Endothelial cell of umbilical vein (primary cell): ENCODE results near the gene TXNDC12. TPM values are rescaled to one million over a fixed set of nuclear protein-coding genes. Genes with fewer than 3 reads are reported as not detected.
A peak's percentile ranks its signal among the peaks of the same experiment; 100 is the strongest.

Source experiments
- BruUV-seq: library from RNA; stranded (reverse); fragments of 400-500 nt; replicated peaks from 2 replicates; lab custom pipeline; 2021; lab: Mats Ljungman, UMichigan
- CTCF ChIA-PET: fragments of 300-600, 350-600 bp; sonication (Branson Sonifier 250); formaldehyde crosslinking; loops from one replicate; lab custom pipeline; 2021; ENCODE audit warnings: antibody characterized with exemption, inconsistent platforms; lab: Charles Lee
- POLR2A ChIA-PET: fragments of 300-600, 350-600 bp; sonication (Branson Sonifier 250); formaldehyde crosslinking; loops from one replicate; lab custom pipeline; 2021; ENCODE audit warnings: antibody characterized with exemption, inconsistent platforms; lab: Charles Lee
- DNase-seq: peaks from one replicate; pipeline ENCODE4 v3.0.0-alpha.2; 2011; ENCODE audit warnings: low read depth, low spot score
- FAIRE-seq: peaks from 2 replicates; lab custom pipeline; 2011; peaks lifted over from hg19 to GRCh38; lab: Jason Lieb, UNC
- H2AFZ ChIP-seq: 2 replicates; pipeline ENCODE4 v1.6.0; 2012; ENCODE audit warnings: low read depth, low read length, control low read depth, inconsistent platforms
- H3K27ac ChIP-seq: 2 replicates; pipeline ENCODE4 v1.5.1; 2011; ENCODE audit warnings: low read depth, mild to moderate bottlenecking, control low read depth, low read length, moderate library complexity; ENCODE audit not compliant: insufficient read depth
- H3K27me3 ChIP-seq, 2 experiments: 2 replicates each; pipeline versions ENCODE4 v1.6.0 to v1.6.1; 2011; ENCODE audit warnings: low read length in 2 of 2, mixed read lengths in 1 of 2; ENCODE audit not compliant: control insufficient read depth in 2 of 2, insufficient read depth in 2 of 2
- H3K36me3 ChIP-seq, 2 experiments: 2 replicates in 1 of 2; 3 replicates in 1 of 2; pipeline ENCODE4 v1.5.1; 2011; ENCODE audit warnings: low read length in 2 of 2, mild to moderate bottlenecking in 1 of 2, moderate library complexity in 1 of 2; ENCODE audit not compliant: control insufficient read depth in 2 of 2, insufficient read depth in 2 of 2; ENCODE audit errors: extremely low read depth in 1 of 2
- H3K4me1 ChIP-seq: 3 replicates; pipeline ENCODE4 v1.5.1; 2011; ENCODE audit warnings: mild to moderate bottlenecking, low read length; ENCODE audit not compliant: control insufficient read depth, insufficient read depth; ENCODE audit errors: extremely low read depth
- H3K4me2 ChIP-seq: 2 replicates; pipeline ENCODE4 v1.6.1; 2011; ENCODE audit warnings: low read length, control low read depth, mixed read lengths; ENCODE audit not compliant: insufficient read depth
- H3K4me3 ChIP-seq, 3 experiments: fragments of 200-600 bp in 1 of 3; sonication (generic), shearing (Covaris generic) in 1 of 3; replicated peaks in 1 of 3; 2 replicates each; pipeline ENCODE4 v1.5.1; 2011 to 2016; ENCODE audit warnings: control low read depth in 3 of 3, low read length in 3 of 3, mild to moderate bottlenecking in 2 of 3, inconsistent platforms in 1 of 3, low read depth in 1 of 3, moderate library complexity in 1 of 3; ENCODE audit not compliant: insufficient read depth in 1 of 3
- H3K79me2 ChIP-seq: 2 replicates; pipeline ENCODE4 v1.6.0; 2012; ENCODE audit warnings: low read length, inconsistent platforms; ENCODE audit not compliant: control insufficient read depth, insufficient read depth
- H3K9ac ChIP-seq: replicated peaks from 2 replicates; pipeline ENCODE3; 2011; ENCODE audit warnings: low read length, control low read depth; ENCODE audit not compliant: insufficient read depth; ENCODE audit errors: extremely low read depth
- H3K9me1 ChIP-seq: replicated peaks from 3 replicates; pipeline ENCODE4 v1.6.0; 2011; ENCODE audit warnings: mild to moderate bottlenecking, low read length; ENCODE audit not compliant: control insufficient read depth, insufficient read depth; ENCODE audit errors: extremely low read depth
- H3K9me3 ChIP-seq: replicated peaks from 2 replicates; pipeline ENCODE4 v1.5.1; 2012; ENCODE audit warnings: low read length, inconsistent platforms; ENCODE audit not compliant: control insufficient read depth, insufficient read depth
- H4K20me1 ChIP-seq: replicated peaks from 2 replicates; pipeline ENCODE3; 2011; ENCODE audit warnings: mild to moderate bottlenecking, low read length; ENCODE audit not compliant: control insufficient read depth, insufficient read depth; ENCODE audit errors: extremely low read depth
- EZH2 ChIP-seq: IDR thresholded peaks from 2 replicates; pipeline ENCODE4 v1.6.1; 2012; ENCODE audit warnings: borderline replicate concordance, low read depth, mild to moderate bottlenecking, moderate library complexity, low read length, inconsistent platforms; ENCODE audit not compliant: severe bottlenecking
- FOS ChIP-seq: IDR thresholded peaks from 2 replicates; pipeline ENCODE4 v1.6.1; 2011; ENCODE audit warnings: mild to moderate bottlenecking, low read length, moderate library complexity, borderline replicate concordance; ENCODE audit not compliant: insufficient read depth
- GATA2 ChIP-seq: IDR thresholded peaks from 2 replicates; pipeline ENCODE4 v1.7.0; 2011; ENCODE audit warnings: low read depth, mild to moderate bottlenecking, moderate library complexity, mixed read lengths, low read length; ENCODE audit not compliant: insufficient read length, insufficient read depth
- JUN ChIP-seq: IDR thresholded peaks from 2 replicates; pipeline ENCODE4 v1.6.1; 2011; ENCODE audit warnings: borderline replicate concordance, low read depth; ENCODE audit not compliant: insufficient read length, insufficient read depth
- MAX ChIP-seq: IDR thresholded peaks from 2 replicates; pipeline ENCODE4 v1.6.1; 2011; ENCODE audit not compliant: insufficient read depth, insufficient read length
- MYC ChIP-seq: IDR thresholded peaks from one replicate; pipeline ENCODE4 v1.6.1; 2011; ENCODE audit warnings: mild to moderate bottlenecking, low read depth, low read length
- POLR2A ChIP-seq: IDR thresholded peaks from 2 replicates; pipeline ENCODE4 v1.6.1; 2012; ENCODE audit warnings: low read depth, mild to moderate bottlenecking, control low read depth, low read length
- POLR2AphosphoS5 ChIP-seq: IDR thresholded peaks from 2 replicates; pipeline ENCODE4 v1.6.1; 2012; ENCODE audit warnings: low read depth, mild to moderate bottlenecking, control low read depth, low read length, moderate library complexity; ENCODE audit not compliant: insufficient read depth
- dilution Hi-C: fragments of 300-500 bp; cut with MboI; formaldehyde crosslinking; loops from one replicate; pipeline ENCODE4 v1.15.0; 2019; ENCODE audit warnings: low sequenced_read_pairs; ENCODE audit not compliant: extremely low pct_ligation_motif_present
- intact Hi-C: fragments of 100-400 bp; cut with micrococcal nuclease; formaldehyde crosslinking; loops from one replicate; pipeline ENCODE4 v1.10.0; 2022
- polyA plus RNA-seq, 4 experiments: library from polyadenylated mRNA; depleted of rRNA in 3 of 4; stranded (reverse) in 3 of 4; unstranded in 1 of 4; fragments of >200 nt; gene quantifications; 2 replicates each; pipeline versions ENCODE4 v1.2.1 to v1.2.3, GENCODE V29; 2011 to 2012; ENCODE audit warnings: missing spikeins in 1 of 4
- total RNA-seq: library from RNA; stranded (reverse); gene quantifications from 2 replicates; pipeline ENCODE4 v1.2.3, GENCODE V29; 2021
- TF ChIP-seq, protein P1 (sequence below), 2 donors: IDR thresholded peaks; 1 replicate in 1 of 2; 2 replicates in 1 of 2; pipeline ENCODE4 v1.5.1; 2011; ENCODE audit warnings: low read length in 2 of 2, mild to moderate bottlenecking in 2 of 2, moderate library complexity in 2 of 2, control low read depth in 1 of 2, inconsistent platforms in 1 of 2, low read depth in 1 of 2; ENCODE audit not compliant: insufficient read depth in 1 of 2; ENCODE audit errors: extremely low read depth in 1 of 2

The TXNDC12 gene
- total and polyA plus RNA-seq, 2 donors (not counting 3 experiments of a cell fraction or from before 2014, with no cell fraction given), result 33.7 to 57.4 TPM

DNA sequence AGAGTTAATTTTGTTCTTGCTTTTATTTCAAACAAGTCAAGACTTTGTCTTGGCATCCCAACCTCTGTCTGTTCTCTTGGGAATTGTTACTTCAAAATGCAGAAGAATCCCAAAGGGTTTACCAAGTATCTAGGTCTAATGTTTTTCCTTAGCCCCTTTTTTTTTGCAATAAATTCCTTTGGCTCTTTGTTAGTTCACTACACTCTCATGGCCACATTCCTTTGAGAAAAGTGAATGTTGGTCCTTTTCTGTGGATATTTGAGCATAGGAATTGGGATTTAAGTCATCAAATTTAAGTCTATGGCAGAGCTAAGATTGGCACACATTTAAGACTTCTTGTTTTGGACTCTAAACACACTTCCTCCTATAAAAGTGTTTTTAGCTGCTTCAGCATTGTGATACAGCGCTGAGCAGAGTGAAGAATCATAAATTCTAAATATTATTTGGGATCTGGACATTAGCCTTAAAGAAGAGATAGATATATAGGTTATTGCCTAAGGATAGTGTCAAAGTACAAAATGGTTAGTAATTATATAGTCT is 3.0 kb upstream of the TXNDC12 start:
- ChIA-PET CTCF (no interaction called here), POLR2A (no interaction called here)
- Histone ChIP-seq H3K27me3 (no peaks in the 10 kb centered on the region), H3K4me3 (no peak overlapping the region), H3K4me1 (peaks cover 24% of the 10 kb centered on the region), H3K27ac (no peak overlapping the region), H3K79me2 (peaks cover 58% of the 10 kb centered on the region), H2AFZ (no peak overlapping the region), H3K9me1 (no peaks in the 10 kb centered on the region), H3K4me2 (peak overlapping the region; percentile 98), H3K9me3 (no peaks in the 10 kb centered on the region), H3K9ac (no peak overlapping the region), H3K36me3 (peaks cover 6 to 9% of the 10 kb centered on the region in 2 experiments), H4K20me1 (no peaks in the 10 kb centered on the region)
- dilution Hi-C loops (no loop called here), intact Hi-C loops (loop anchor here (2.0 to 5.0 kb wide), 2 partner anchors 161 to 309 kb away; partner anchors contain the start of gene CC2D1B)
- no TSS peak for BruUV-seq
- TF ChIP-seq MYC (no peak), FOS (no peak), EZH2 (no peak), JUN (no peak), MAX (no peak), GATA2 (no peak), POLR2A (no peak), POLR2AphosphoS5 (no peak)
- TF ChIP-seq, protein P1, sequence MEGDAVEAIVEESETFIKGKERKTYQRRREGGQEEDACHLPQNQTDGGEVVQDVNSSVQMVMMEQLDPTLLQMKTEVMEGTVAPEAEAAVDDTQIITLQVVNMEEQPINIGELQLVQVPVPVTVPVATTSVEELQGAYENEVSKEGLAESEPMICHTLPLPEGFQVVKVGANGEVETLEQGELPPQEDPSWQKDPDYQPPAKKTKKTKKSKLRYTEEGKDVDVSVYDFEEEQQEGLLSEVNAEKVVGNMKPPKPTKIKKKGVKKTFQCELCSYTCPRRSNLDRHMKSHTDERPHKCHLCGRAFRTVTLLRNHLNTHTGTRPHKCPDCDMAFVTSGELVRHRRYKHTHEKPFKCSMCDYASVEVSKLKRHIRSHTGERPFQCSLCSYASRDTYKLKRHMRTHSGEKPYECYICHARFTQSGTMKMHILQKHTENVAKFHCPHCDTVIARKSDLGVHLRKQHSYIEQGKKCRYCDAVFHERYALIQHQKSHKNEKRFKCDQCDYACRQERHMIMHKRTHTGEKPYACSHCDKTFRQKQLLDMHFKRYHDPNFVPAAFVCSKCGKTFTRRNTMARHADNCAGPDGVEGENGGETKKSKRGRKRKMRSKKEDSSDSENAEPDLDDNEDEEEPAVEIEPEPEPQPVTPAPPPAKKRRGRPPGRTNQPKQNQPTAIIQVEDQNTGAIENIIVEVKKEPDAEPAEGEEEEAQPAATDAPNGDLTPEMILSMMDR (IDR thresholded peaks at IDR 0.05; ENCODE audit: extremely low read depth in 1 of 2, insufficient read depth in 1 of 2, low read depth in 1 of 2, low read length in 2 of 2), result no peak
- FAIRE-seq, result no peak
- no peak for DNase-seq
